ENCODE measurements around the gene ITPKC.

ITPKC gene

DNA sequence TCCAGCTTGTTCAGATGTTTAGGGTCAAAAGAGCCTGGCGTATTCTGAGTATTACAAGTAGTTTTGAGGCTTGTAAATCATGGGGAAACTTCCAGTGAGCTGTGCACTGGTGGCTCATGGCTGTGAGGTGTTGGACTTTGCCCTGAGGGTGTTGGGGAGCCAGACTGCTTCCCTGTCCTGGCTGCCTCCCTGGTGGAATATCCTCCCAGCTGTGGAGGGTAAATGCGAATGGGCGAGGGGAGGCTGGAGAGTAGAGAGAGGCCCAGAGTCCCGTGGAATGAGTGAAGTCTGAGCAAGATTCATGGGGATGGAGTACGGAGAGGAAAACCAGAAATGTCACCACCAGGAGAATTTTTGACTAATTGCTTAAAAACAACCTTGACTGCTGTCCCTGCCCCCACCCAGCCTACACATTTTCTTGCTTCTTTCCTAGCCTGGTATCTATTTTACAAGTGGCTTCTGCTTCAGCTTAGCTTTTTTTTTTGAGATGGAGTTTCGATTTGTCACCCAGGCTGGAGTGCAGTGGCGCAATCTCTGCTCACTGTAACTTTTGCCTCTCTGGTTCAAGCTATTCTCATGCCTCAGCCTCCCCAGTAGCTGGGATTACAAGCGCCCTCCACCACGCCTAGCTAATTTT is 37.8 kb downstream of the ITPKC start:
- peak overlapping the region; percentile 13 for H3K4me2 ChIP-seq
- TF ChIP-seq, protein P1, sequence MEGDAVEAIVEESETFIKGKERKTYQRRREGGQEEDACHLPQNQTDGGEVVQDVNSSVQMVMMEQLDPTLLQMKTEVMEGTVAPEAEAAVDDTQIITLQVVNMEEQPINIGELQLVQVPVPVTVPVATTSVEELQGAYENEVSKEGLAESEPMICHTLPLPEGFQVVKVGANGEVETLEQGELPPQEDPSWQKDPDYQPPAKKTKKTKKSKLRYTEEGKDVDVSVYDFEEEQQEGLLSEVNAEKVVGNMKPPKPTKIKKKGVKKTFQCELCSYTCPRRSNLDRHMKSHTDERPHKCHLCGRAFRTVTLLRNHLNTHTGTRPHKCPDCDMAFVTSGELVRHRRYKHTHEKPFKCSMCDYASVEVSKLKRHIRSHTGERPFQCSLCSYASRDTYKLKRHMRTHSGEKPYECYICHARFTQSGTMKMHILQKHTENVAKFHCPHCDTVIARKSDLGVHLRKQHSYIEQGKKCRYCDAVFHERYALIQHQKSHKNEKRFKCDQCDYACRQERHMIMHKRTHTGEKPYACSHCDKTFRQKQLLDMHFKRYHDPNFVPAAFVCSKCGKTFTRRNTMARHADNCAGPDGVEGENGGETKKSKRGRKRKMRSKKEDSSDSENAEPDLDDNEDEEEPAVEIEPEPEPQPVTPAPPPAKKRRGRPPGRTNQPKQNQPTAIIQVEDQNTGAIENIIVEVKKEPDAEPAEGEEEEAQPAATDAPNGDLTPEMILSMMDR (conservative IDR thresholded peaks at IDR 0.05; ENCODE audit: low read depth, low read length), result no peak
- H3K4me3 ChIP-seq (IDR thresholded peaks at IDR 0.05; ENCODE audit: insufficient read depth, low read depth, low read length), result no peak overlapping the region
- no peaks in the 10 kb centered on the region for H3K27me3 ChIP-seq (ENCODE audit: insufficient read depth, low read depth)
- H3K4me1 ChIP-seq (ENCODE audit: low read depth, poor library complexity, severe bottlenecking), result peaks cover 43% of the 10 kb centered on the region
- H3K79me2 ChIP-seq (ENCODE audit: insufficient read depth, low read depth), result peaks cover 74% of the 10 kb centered on the region
- no peak overlapping the region; the same call in 1 of the 2 replicates for H3K27ac ChIP-seq
- no peak overlapping the region for H3K9ac ChIP-seq
- H4K20me1 ChIP-seq (ENCODE audit: insufficient read depth), result peaks cover 19% of the 10 kb centered on the region
- no peak overlapping the region for H2AFZ ChIP-seq (ENCODE audit: low read depth)
- H3K36me3 ChIP-seq (ENCODE audit: insufficient read depth), result peaks cover 20% of the 10 kb centered on the region; the same call in 1 of the 2 replicates

DNA sequence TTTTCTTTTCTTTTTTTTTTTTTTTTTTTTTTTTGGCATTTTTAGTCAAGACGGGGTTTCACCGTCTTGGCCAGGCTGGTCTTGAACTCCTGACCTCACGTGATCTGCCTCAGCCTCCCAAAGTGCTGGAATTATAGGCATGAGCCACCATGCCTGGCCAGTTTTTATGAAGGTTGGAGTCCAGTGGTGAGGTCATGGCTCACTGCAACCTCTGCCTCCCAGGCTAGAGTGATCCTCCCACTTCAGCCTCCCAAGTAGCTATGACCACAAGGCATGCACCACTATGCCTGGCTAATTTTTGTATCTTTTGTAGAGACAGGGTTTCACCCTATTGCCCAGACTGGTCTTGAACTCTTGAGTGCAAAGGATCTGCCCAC is 38.3 kb downstream of the ITPKC start:
- Histone ChIP-seq H3K79me2 (ENCODE audit: insufficient read depth, low read depth) (peaks cover 74% of the 10 kb centered on the region), H3K4me2 (no peak overlapping the region), H3K4me1 (ENCODE audit: low read depth, poor library complexity, severe bottlenecking) (peaks cover 39% of the 10 kb centered on the region), H3K4me3 (IDR thresholded peaks at IDR 0.05; ENCODE audit: insufficient read depth, low read depth, low read length) (no peak overlapping the region), H3K27ac (no peak overlapping the region), H3K9ac (no peak overlapping the region), H4K20me1 (ENCODE audit: insufficient read depth) (peaks cover 19% of the 10 kb centered on the region), H3K27me3 (ENCODE audit: insufficient read depth, low read depth) (no peaks in the 10 kb centered on the region), H2AFZ (ENCODE audit: low read depth) (no peak overlapping the region), H3K36me3 (ENCODE audit: insufficient read depth) (peaks cover 25% of the 10 kb centered on the region; the same call in 1 of the 2 replicates)
- TF ChIP-seq, protein P1 (conservative IDR thresholded peaks at IDR 0.05; ENCODE audit: low read depth, low read length), result no peak

DNA sequence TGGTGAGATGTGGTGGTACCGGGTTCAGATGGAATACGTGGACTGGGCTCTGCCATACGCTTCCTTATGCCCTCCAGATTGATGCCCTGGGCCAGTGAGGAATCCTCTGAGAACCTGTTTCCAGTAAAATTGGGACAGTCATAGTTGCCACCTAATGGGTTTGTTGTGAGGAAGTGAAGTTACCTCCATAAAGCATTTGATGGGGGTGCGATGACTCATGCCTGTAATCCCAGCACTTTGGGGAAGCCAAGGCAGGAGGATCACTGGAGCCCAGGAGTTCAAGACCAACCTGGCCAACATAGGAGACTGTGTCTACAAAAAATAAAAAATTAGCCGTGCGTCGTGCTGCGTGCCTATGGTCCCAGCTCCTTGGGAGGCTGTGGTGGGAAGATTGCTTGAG is 38.9 kb downstream of the ITPKC start:
- Histone ChIP-seq H3K4me2 (no peak overlapping the region), H3K27ac (no peak overlapping the region), H3K4me3 (IDR thresholded peaks at IDR 0.05; ENCODE audit: insufficient read depth, low read depth, low read length) (no peak overlapping the region), H3K27me3 (ENCODE audit: insufficient read depth, low read depth) (no peaks in the 10 kb centered on the region), H3K36me3 (ENCODE audit: insufficient read depth) (peaks cover 30% of the 10 kb centered on the region; the same call in 1 of the 2 replicates), H4K20me1 (ENCODE audit: insufficient read depth) (peaks cover 19% of the 10 kb centered on the region), H2AFZ (ENCODE audit: low read depth) (no peak overlapping the region), H3K4me1 (ENCODE audit: low read depth, poor library complexity, severe bottlenecking) (peaks cover 42% of the 10 kb centered on the region), H3K9ac (no peak overlapping the region), H3K79me2 (ENCODE audit: insufficient read depth, low read depth) (peaks cover 74% of the 10 kb centered on the region)
- TF ChIP-seq, protein P1 (conservative IDR thresholded peaks at IDR 0.05; ENCODE audit: low read depth, low read length), result no peak

DNA sequence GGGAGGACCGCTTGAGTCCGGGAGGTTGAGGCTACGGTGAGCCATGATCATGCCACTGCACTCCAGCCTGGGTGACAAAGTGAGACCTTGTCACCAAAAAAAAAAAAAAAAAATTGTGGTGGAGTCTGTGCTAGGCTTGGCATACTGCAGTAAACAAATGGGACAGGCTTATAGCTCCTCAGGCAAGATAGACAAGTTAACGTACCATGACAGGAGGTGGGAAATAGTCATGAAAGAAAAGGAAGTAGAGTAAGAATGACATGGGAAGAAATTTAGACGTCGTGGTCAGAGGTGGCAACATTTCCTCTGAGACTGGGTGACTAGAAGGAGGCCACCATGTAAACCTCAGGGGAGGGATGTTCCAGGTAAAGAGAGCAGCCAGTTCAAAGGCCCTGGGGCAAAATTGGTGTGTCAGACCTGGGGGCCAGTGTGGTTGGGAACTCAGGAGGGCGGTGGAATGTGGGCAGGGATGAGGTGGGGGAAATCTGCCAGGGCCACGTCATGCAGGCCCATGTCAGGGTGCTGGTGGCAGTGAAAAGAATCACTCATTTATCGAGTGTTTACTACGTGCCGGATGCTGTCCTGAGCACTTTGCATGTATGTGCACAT is 39.7 kb downstream of the ITPKC start:
- Histone ChIP-seq H3K4me1 (ENCODE audit: low read depth, poor library complexity, severe bottlenecking) (peaks cover 42% of the 10 kb centered on the region), H3K27me3 (ENCODE audit: insufficient read depth, low read depth) (no peaks in the 10 kb centered on the region), H3K4me2 (no peak overlapping the region), H3K27ac (no peak overlapping the region), H2AFZ (ENCODE audit: low read depth) (no peak overlapping the region), H3K9ac (no peak overlapping the region), H3K79me2 (ENCODE audit: insufficient read depth, low read depth) (peaks cover 69% of the 10 kb centered on the region), H4K20me1 (ENCODE audit: insufficient read depth) (peaks cover 19% of the 10 kb centered on the region), H3K4me3 (IDR thresholded peaks at IDR 0.05; ENCODE audit: insufficient read depth, low read depth, low read length) (no peak overlapping the region), H3K36me3 (ENCODE audit: insufficient read depth) (peaks cover 30% of the 10 kb centered on the region; the same call in 1 of the 2 replicates)
- TF ChIP-seq, protein P1 (conservative IDR thresholded peaks at IDR 0.05; ENCODE audit: low read depth, low read length), result no peak
